HG02973 (cell line): ENCODE data around the gene TENM3.
A peak's percentile ranks its signal among the peaks of the same experiment; 100 is the strongest.
"Not testable (repeated sequence)": the region's sequence is repeated elsewhere in the genome, so short reads cannot be mapped to it uniquely, and the experiment has no call there.

Experiments
- ATAC-seq: cut with Tn5 transposase; IDR thresholded peaks from one replicate; pipeline ENCODE4 v1.9.1; 2021; ENCODE audit warnings: moderate library complexity; ENCODE audit not compliant: unreplicated experiment

Gene TENM3

GRCh38 chr4:182385897-182386296 lies 142.7 kb downstream of the TENM3 start:
- no peak for ATAC-seq

- not testable (repeated sequence) for ATAC-seq
Measured at GRCh38 chr4:182386576-182386975, 143.4 kb downstream of the TENM3 start.

- no peak for ATAC-seq
Measured at GRCh38 chr4:182391111-182391684, 148.0 kb downstream of the TENM3 start.

DNA sequence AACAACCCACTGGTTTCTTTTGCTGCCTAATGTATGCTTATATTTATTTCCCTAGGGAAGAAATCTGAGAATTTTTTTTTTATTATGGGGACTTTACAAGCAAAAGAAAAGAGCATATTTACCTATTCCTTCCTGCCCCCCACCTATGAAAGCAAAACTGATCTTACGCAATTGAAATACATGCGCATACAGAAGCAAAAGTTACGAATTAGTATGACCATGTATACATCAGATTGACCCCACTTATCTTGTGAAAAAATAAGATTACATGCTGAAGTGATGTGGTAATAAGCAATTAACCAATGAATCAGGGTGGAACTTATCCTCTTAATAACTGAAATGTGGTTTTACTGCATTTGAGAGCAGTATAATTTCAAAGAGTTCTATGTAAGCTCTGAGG lies 151.0 kb downstream of the TENM3 start:
- no peak for ATAC-seq

GRCh38 chr4:182400081-182400480 lies 156.9 kb downstream of the TENM3 start:
- ATAC-seq: no peak

DNA sequence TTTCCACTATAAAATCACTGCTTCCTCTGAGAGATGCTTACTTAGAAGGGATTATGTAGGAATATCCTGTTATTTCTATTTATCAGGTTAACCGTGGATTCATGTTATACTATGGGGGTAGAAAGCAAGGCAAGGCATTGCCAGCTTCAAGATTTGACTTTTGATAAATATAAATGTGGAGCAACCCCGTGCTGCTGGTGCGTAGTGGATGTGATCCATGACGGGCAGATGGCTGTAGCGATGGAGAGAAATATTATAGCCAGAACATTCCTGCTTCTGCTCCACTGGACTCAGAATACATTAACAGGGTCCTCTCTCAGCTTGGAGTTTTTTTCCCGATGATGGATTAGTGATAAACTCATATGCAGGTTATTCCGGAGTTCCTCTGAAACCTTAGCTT lies 157.6 kb downstream of the TENM3 start:
- ATAC-seq: no peak

- ATAC-seq: no peak
Measured at GRCh38 chr4:182404376-182404775, 161.2 kb downstream of the TENM3 start.

DNA sequence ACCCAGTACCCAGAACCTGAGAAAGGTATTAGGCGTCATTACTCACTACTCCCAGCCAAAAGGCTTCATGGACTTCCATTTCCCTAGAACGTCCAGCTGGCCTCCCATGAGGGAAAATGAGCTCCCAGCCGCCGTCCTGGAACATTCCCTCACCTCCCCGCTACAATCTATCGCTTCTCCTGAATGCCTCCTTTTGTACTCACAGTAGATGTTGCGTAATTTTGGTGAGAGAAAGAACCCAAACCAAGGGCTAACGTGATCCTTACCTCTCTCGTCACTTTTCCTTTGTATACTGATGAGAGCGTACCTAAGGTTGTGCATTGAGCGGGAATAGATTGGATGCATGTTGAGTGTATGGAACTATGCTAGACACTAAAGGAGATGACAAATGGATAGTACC lies 161.9 kb downstream of the TENM3 start:
- no peak for ATAC-seq

DNA sequence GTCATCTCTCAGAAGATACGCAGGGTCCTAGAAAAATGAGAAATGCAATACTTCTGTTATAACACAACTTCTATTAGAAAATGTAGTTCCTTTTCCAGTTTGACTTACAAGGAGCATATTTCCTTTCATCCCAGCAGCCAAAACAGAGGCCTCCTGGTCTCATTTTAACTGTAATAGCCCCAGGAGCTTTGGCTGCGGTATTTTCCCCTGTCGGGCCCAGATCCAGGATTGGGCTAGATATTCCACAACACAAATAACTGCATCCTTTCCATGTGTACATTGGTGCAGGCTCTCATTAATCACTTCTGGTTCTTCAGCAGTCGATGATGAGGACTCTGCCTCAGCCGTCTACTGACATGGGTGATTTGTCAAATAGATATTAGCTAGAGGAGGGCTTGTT lies 166.1 kb downstream of the TENM3 start:
- no peak for ATAC-seq

GRCh38 chr4:182411391-182411790 lies 168.2 kb downstream of the TENM3 start:
- ATAC-seq: no peak

- no peak for ATAC-seq
Measured at GRCh38 chr4:182413550-182413949, 170.3 kb downstream of the TENM3 start.

- no peak for ATAC-seq
Measured at GRCh38 chr4:182415116-182415515, 171.9 kb downstream of the TENM3 start.

GRCh38 chr4:182416067-182416466 lies 172.9 kb downstream of the TENM3 start:
- no peak for ATAC-seq

DNA sequence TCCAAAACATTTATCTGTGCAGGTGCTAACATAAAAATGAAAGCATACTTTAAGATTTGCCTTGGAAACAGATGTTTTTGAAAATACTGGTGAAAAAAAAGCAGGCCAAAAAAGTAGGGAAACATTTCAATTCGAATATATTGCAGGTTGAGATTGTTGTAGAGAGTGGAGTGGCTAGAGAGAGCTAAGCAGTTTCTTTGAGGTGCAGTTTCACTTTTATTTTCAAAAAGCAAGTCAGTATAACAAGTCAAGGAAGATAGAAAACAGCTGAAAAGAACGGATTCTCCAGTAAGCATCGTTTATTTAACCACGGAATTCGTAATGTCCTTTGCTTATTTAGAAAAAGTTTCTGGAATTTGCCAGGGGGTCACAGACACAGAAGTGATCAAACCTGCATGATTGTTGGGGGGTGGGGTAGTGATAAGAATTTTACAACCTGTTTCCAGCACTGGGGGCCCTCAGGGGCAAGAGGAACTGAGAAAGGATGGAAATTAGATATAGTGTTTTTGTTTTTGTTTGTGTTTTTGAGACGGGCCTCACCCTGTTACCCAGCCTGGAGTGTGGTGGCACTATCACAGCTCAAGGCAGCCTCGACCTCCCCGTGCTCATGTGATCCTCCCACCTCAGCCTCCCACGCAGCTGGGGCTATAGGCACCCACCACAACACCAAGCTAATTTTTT lies 175.0 kb downstream of the TENM3 start:
- ATAC-seq: peak; percentile 70

DNA sequence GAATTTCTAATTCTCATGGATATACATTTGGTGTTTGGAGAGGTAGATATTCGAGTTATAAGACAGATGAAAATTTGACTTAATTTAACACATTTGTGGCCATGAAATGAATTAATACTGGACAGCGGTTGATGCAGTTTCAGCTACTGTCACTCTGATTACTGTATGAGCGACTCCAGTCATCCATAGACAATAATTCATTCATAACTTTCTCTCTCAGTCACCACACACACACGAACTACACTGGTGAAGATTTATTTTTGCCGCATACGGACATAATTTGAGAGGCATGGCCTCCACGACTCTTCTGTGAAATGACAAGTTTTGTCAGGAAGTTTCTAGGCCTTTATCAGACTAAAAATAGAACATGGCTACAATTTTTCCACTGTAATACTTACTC lies 177.0 kb downstream of the TENM3 start:
- no peak for ATAC-seq

GRCh38 chr4:182421753-182422152 lies 178.6 kb downstream of the TENM3 start:
- ATAC-seq: no peak

- no peak for ATAC-seq
Measured at GRCh38 chr4:182425302-182425701, 182.1 kb downstream of the TENM3 start.

- ATAC-seq: no peak
Measured at GRCh38 chr4:182426901-182427300, 183.7 kb downstream of the TENM3 start.

DNA sequence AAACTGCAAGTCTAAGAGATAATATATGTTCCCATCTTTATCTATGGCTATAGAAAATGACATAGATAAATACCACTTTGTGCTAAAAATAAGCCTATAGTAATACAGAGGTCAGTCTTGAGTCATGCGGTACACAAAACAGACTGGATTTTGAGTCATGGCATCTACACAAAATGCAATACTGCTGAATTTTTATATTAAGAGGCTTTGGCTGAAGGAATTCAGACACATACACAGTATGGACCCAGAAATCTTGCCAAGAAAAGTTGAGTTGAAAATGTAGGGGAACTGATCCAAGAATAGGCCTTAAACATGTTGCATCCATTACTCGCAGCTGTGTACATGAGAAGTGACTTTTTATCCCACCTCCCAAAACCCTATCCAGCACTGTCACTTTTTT lies 184.4 kb downstream of the TENM3 start:
- no peak for ATAC-seq

- ATAC-seq: no peak
Measured at GRCh38 chr4:182429896-182430295, 186.7 kb downstream of the TENM3 start.

DNA sequence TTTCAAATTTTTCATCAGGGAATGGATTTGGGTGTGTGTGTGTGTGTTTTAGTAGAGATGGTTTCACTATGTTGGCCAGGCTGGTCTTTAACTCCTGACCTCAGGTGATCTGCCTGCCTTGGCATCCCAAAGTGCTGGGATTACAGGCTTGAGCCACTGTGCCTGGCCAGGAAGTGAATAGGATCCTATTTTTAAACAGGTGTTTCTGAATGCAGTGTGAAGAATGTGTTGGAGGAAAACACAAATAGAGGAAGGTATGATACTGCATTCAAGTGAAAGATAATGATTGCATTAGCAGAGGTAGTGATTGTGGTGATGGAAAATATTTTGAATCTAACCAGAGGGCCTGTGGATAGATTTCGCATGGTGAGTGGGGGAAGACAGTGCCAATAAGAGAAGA lies 189.6 kb downstream of the TENM3 start:
- no peak for ATAC-seq

GRCh38 chr4:182434720-182435119 lies 191.5 kb downstream of the TENM3 start:
- ATAC-seq: no peak

DNA sequence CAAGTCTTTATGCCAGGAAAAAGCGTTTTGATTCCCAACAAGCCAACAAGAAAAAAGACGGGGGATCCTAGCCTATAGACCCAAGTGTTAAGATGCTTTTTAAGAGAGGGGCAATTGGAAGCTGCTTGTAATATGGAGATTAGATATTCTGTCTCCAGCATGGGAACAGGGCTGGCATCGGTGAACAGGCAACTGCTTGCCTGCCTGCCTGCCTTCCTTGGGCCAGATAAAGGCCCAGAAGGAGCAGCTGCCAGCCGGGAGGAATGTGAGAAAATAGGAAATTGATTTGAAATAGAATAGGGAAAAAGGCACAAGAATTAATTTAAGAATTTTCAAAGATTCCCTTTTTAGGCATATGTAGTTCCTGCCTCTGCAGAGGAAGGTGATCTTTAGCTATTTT lies 192.2 kb downstream of the TENM3 start:
- no peak for ATAC-seq
